IMR-90 (cell line): ENCODE results near the gene MYO1D. TPM values are rescaled to one million over a fixed set of nuclear protein-coding genes. Genes with fewer than 3 reads are reported as not detected.

ENCODE experiments used
- ATAC-seq: fragments of 200-7000 bp; cut with Tn5 transposase; 2 replicates; pipeline ENCODE4 v1.9.1; 2020; ENCODE audit warnings: low read depth, mild to moderate bottlenecking, moderate library complexity
- BruUV-seq: library from RNA; stranded (reverse); fragments of 400-500 nt; replicated peaks from 2 replicates; lab custom pipeline; 2021; lab: Mats Ljungman, UMichigan
- CTCF ChIA-PET: fragments of 300-600 bp; formaldehyde crosslinking; extraction: SDS; loops from one replicate; lab custom pipeline; 2021; ENCODE audit warnings: antibody characterized with exemption; lab: Yijun Ruan, JAX
- POLR2A ChIA-PET: fragments of 300-600 bp; sonication (Branson Sonifier 250); formaldehyde crosslinking; loops from one replicate; lab custom pipeline; 2022; ENCODE audit warnings: antibody characterized with exemption; ENCODE audit not compliant: unreplicated experiment; lab: Charles Lee
- DNase-seq: peaks from one replicate; pipeline ENCODE4 v3.0.0; 2013
- H2AFZ ChIP-seq: replicated peaks from 2 replicates; pipeline ENCODE3; 2013; ENCODE audit warnings: low read length, mild to moderate bottlenecking; ENCODE audit not compliant: poor library complexity
- H2AK5ac ChIP-seq: 2 replicates; pipeline ENCODE4 v1.6.1; 2013; ENCODE audit warnings: low read depth, low read length, inconsistent platforms
- H2AK9ac ChIP-seq: replicated peaks from 2 replicates; pipeline ENCODE3; 2013; ENCODE audit warnings: mild to moderate bottlenecking, low read depth, low read length, moderate library complexity; ENCODE audit not compliant: poor library complexity
- H2BK120ac ChIP-seq: 2 replicates; pipeline ENCODE4 v1.6.1; 2013; ENCODE audit warnings: low read depth, low read length, inconsistent platforms
- H2BK15ac ChIP-seq: 3 replicates; pipeline ENCODE4 v1.6.1; 2013; ENCODE audit warnings: low read depth, low read length, inconsistent platforms
- H2BK20ac ChIP-seq: 2 replicates; pipeline ENCODE4 v1.6.1; 2013; ENCODE audit warnings: low read depth, mild to moderate bottlenecking, inconsistent platforms, low read length, moderate library complexity
- H2BK5ac ChIP-seq: 2 replicates; pipeline ENCODE4 v1.6.1; 2013; ENCODE audit warnings: mild to moderate bottlenecking, low read depth, low read length, inconsistent platforms; ENCODE audit not compliant: poor library complexity, severe bottlenecking
- H3K14ac ChIP-seq: replicated peaks from 2 replicates; pipeline ENCODE4 v1.6.1; 2013; ENCODE audit warnings: low read depth, low read length, inconsistent platforms
- H3K18ac ChIP-seq: 2 replicates; pipeline ENCODE4 v1.6.1; 2013; ENCODE audit warnings: low read depth, low read length, control low read depth
- H3K23ac ChIP-seq: 2 replicates; pipeline ENCODE4 v1.6.1; 2013; ENCODE audit warnings: low read depth, low read length, inconsistent platforms
- H3K27ac ChIP-seq: 2 replicates; pipeline ENCODE4 v1.5.1; 2013; ENCODE audit warnings: mild to moderate bottlenecking, control low read depth, low read length; ENCODE audit not compliant: insufficient read depth
- H3K27me3 ChIP-seq: 2 replicates; pipeline ENCODE4 v1.6.1; 2013; ENCODE audit warnings: low read length; ENCODE audit not compliant: control insufficient read depth, insufficient read depth
- H3K36me3 ChIP-seq: 2 replicates; pipeline ENCODE4 v1.6.1; 2013; ENCODE audit warnings: low read length, mixed read lengths; ENCODE audit not compliant: control insufficient read depth, insufficient read depth
- H3K4ac ChIP-seq: 2 replicates; pipeline ENCODE4 v1.6.1; 2013; ENCODE audit warnings: low read depth, low read length, inconsistent platforms
- H3K4me1 ChIP-seq: 2 replicates; pipeline ENCODE4 v1.6.1; 2013; ENCODE audit warnings: low read length, mixed read lengths; ENCODE audit not compliant: control insufficient read depth, insufficient read depth
- H3K4me2 ChIP-seq: 2 replicates; pipeline ENCODE4 v1.6.1; 2013; ENCODE audit warnings: low read depth, mild to moderate bottlenecking, control low read depth, low read length, moderate library complexity
- H3K4me3 ChIP-seq: 2 replicates; pipeline ENCODE4 v1.5.1; 2013; ENCODE audit warnings: low read depth, mild to moderate bottlenecking, control low read depth, low read length, moderate library complexity; ENCODE audit not compliant: insufficient read depth
- H3K56ac ChIP-seq: 2 replicates; pipeline ENCODE4 v1.6.1; 2013; ENCODE audit warnings: low read length, inconsistent platforms; ENCODE audit not compliant: insufficient read depth; ENCODE audit errors: extremely low read depth
- H3K79me1 ChIP-seq, 2 experiments: 2 replicates each; pipeline ENCODE4 v1.6.1; 2013; ENCODE audit warnings: low read length in 2 of 2, inconsistent platforms in 1 of 2, low read depth in 1 of 2
- H3K9ac ChIP-seq: 2 replicates; pipeline ENCODE4 v1.6.1; 2013; ENCODE audit warnings: low read depth, low read length, control low read depth
- H3K9me1 ChIP-seq: 2 replicates; pipeline ENCODE4 v1.6.1; 2013; ENCODE audit warnings: low read length, inconsistent platforms; ENCODE audit not compliant: insufficient read depth
- H3K9me3 ChIP-seq: 2 replicates; pipeline ENCODE4 v1.6.1; 2013; ENCODE audit warnings: low read length; ENCODE audit not compliant: control insufficient read depth, insufficient read depth
- H4K20me1 ChIP-seq: 2 replicates; pipeline ENCODE4 v1.6.1; 2013; ENCODE audit warnings: low read length, inconsistent platforms; ENCODE audit not compliant: insufficient read depth
- H4K5ac ChIP-seq: 2 replicates; pipeline ENCODE4 v1.6.1; 2013; ENCODE audit warnings: mild to moderate bottlenecking, low read depth, low read length, control low read depth
- H4K8ac ChIP-seq, 2 experiments: 2 replicates each; pipeline ENCODE4 v1.6.1; 2013; ENCODE audit warnings: low read depth in 2 of 2, low read length in 2 of 2, control low read depth in 1 of 2, inconsistent platforms in 1 of 2
- H4K91ac ChIP-seq: 2 replicates; pipeline ENCODE4 v1.6.1; 2013; ENCODE audit warnings: low read depth, low read length, inconsistent platforms; ENCODE audit not compliant: insufficient read depth
- BHLHE40 ChIP-seq: fragments of 150-350 bp; IDR thresholded peaks from 2 replicates; pipeline ENCODE4 v1.6.1; 2016; ENCODE audit warnings: mild to moderate bottlenecking, low read depth, low read length
- CEBPB ChIP-seq: IDR thresholded peaks from 2 replicates; pipeline ENCODE4 v1.6.1; 2012; ENCODE audit warnings: low read depth, low read length, improper control_type of control experiment
- CHD1 ChIP-seq: IDR thresholded peaks from 2 replicates; pipeline ENCODE4 v1.6.1; 2012; ENCODE audit warnings: low read depth, low read length, improper control_type of control experiment
- FOS ChIP-seq: fragments of 150-350 bp; IDR thresholded peaks from 2 replicates; pipeline ENCODE4 v1.6.1; 2016; ENCODE audit warnings: low read depth, low read length
- MAFK ChIP-seq: IDR thresholded peaks from 2 replicates; pipeline ENCODE4 v1.6.1; 2012; ENCODE audit warnings: low read depth, low read length, improper control_type of control experiment
- MAZ ChIP-seq: IDR thresholded peaks from 2 replicates; pipeline ENCODE4 v1.6.1; 2012; ENCODE audit warnings: low read depth, mild to moderate bottlenecking, low read length, improper control_type of control experiment, moderate library complexity, borderline replicate concordance
- MXI1 ChIP-seq: IDR thresholded peaks from 2 replicates; pipeline ENCODE4 v1.6.1; 2012; ENCODE audit warnings: low read depth, mild to moderate bottlenecking, low read length, moderate library complexity, borderline replicate concordance
- NFE2L2 ChIP-seq: fragments of 150-350 bp; IDR thresholded peaks from 2 replicates; pipeline ENCODE4 v1.6.1; 2016; ENCODE audit warnings: low read depth, mild to moderate bottlenecking, low read length
- POLR2A ChIP-seq: IDR thresholded peaks from 2 replicates; pipeline ENCODE4 v1.6.1; 2012; ENCODE audit warnings: mild to moderate bottlenecking, low read depth, low read length
- RAD21 ChIP-seq: IDR thresholded peaks from 2 replicates; pipeline ENCODE4 v1.6.1; 2012; ENCODE audit warnings: low read length, improper control_type of control experiment
- RCOR1 ChIP-seq: IDR thresholded peaks from 2 replicates; pipeline ENCODE4 v1.6.1; 2012; ENCODE audit warnings: mild to moderate bottlenecking, low read length, improper control_type of control experiment; ENCODE audit not compliant: insufficient replicate concordance
- RFX5 ChIP-seq: IDR thresholded peaks from 2 replicates; pipeline ENCODE4 v1.8.0; 2012; ENCODE audit warnings: low read depth, mild to moderate bottlenecking, low read length, moderate library complexity
- SMC3 ChIP-seq: fragments of 150-350 bp; IDR thresholded peaks from 2 replicates; pipeline ENCODE4 v1.6.1; 2016; ENCODE audit warnings: low read depth, mild to moderate bottlenecking, antibody characterized with exemption, low read length, moderate library complexity
- WGBS, 2 experiments: methylation state at CpG; one replicate each; pipeline versions ENCODE4 v1.1.5 to v1.1.7; 2013; ENCODE audit warnings: missing lambda C conversion rate in 2 of 2; ENCODE audit not compliant: insufficient read length in 1 of 2; ENCODE audit errors: extremely low coverage in 2 of 2; 5-methylcytosine and 5-hydroxymethylcytosine counted together
- dilution Hi-C: fragments of 300-500 bp; cut with HindIII; formaldehyde crosslinking; loops from one replicate; pipeline ENCODE4 v1.14.3; 2018; ENCODE audit warnings: low sequenced_read_pairs; ENCODE audit not compliant: unreplicated experiment
- in situ Hi-C: fragments of 300-500 bp; cut with MboI; formaldehyde crosslinking; loops from 3 replicates; pipeline ENCODE4 v1.14.3; 2019; ENCODE audit warnings: low sequenced_read_pairs, inconsistent platforms, mixed read lengths
- intact Hi-C: fragments of 100-400 bp; cut with micrococcal nuclease; formaldehyde crosslinking; loops from 2 replicates; pipeline ENCODE4 v1.10.0; 2022
- polyA plus RNA-seq, 3 experiments: library from polyadenylated mRNA; depleted of rRNA; stranded (reverse); fragments of >200 nt; gene quantifications; 2 replicates each; pipeline ENCODE4 v1.2.3, GENCODE V29; 2012; ENCODE audit warnings: low replicate concordance in 1 of 3
- total RNA-seq: library from RNA; depleted of rRNA; stranded (reverse); fragments of >200 nt; gene quantifications from 2 replicates; pipeline ENCODE4 v1.2.3, GENCODE V29; 2012
- TF ChIP-seq, protein P1 (sequence below): fragments of 150-350 bp; IDR thresholded peaks from 2 replicates; pipeline ENCODE4 v1.6.1; 2016; ENCODE audit warnings: low read depth, mild to moderate bottlenecking, low read length, moderate library complexity, borderline replicate concordance
- TF ChIP-seq, protein P2 (sequence below): fragments of 150-350 bp; IDR thresholded peaks from 2 replicates; pipeline ENCODE4 v1.6.1; 2017; ENCODE audit warnings: mild to moderate bottlenecking, antibody characterized with exemption, low read length, low read depth
- TF ChIP-seq, protein P3 (sequence below): conservative IDR thresholded peaks from 2 replicates; pipeline ENCODE4 v1.5.1; 2012; ENCODE audit warnings: mild to moderate bottlenecking, low read depth, low read length, improper control_type of control experiment

Gene MYO1D
- total and polyA plus RNA-seq, 2 of the 4 experiments (the other 2 are of a cell fraction): 0.63 to 0.90 TPM

DNA sequence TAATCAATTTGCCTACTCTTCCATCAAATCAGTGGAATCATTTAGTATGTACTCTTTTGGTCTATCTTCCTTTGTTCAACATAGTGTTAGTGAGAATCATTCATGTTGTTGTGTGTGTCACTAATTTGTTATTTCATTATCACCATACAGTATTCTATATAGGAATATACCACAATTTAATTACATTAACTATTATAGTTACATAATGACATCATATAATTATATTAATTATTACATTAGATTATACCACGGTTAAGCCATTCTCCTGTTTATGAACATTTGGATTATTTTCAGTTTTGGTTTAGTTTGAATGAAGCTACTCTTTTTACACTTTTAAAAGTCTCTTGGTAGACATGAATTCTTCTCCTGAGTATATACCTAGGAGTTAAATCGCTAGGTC is 40.4 kb downstream of the MYO1D start:
- Histone ChIP-seq H2BK5ac (no peak overlapping the region), H3K4me2 (no peak overlapping the region), H3K56ac (no peak overlapping the region), H3K4ac (no peak overlapping the region), H3K27ac (no peak overlapping the region), H2BK15ac (no peak overlapping the region), H4K20me1 (no peaks in the 10 kb centered on the region), H3K27me3 (no peaks in the 10 kb centered on the region), H4K5ac (no peak overlapping the region), H3K14ac (no peak overlapping the region), H4K8ac (no peak overlapping the region), H2AFZ (no peak overlapping the region), H3K4me1 (no peaks in the 10 kb centered on the region), H3K4me3 (no peak overlapping the region), H2AK9ac (no peak overlapping the region), H3K9me3 (no peaks in the 10 kb centered on the region), H3K36me3 (no peaks in the 10 kb centered on the region), H3K79me1 (no peaks in the 10 kb centered on the region), H3K9ac (no peak overlapping the region), H2AK5ac (no peak overlapping the region), H2BK120ac (no peak overlapping the region), H2BK20ac (no peak overlapping the region), H3K18ac (no peak overlapping the region), H3K9me1 (no peaks in the 10 kb centered on the region), H3K23ac (no peak overlapping the region), H4K91ac (no peak overlapping the region)
- POLR2A ChIA-PET: no interaction called here
- dilution Hi-C loops (no loop called here), intact Hi-C loops (no loop called here), in situ Hi-C loops (no loop called here)
- TF ChIP-seq MAFK (no peak), RFX5 (no peak), BHLHE40 (no peak), CHD1 (no peak), NFE2L2 (no peak), POLR2A (no peak), CEBPB (no peak), SMC3 (no peak), RAD21 (no peak), MXI1 (no peak), MAZ (no peak), RCOR1 (no peak), FOS (no peak)
- TF ChIP-seq, protein P1, sequence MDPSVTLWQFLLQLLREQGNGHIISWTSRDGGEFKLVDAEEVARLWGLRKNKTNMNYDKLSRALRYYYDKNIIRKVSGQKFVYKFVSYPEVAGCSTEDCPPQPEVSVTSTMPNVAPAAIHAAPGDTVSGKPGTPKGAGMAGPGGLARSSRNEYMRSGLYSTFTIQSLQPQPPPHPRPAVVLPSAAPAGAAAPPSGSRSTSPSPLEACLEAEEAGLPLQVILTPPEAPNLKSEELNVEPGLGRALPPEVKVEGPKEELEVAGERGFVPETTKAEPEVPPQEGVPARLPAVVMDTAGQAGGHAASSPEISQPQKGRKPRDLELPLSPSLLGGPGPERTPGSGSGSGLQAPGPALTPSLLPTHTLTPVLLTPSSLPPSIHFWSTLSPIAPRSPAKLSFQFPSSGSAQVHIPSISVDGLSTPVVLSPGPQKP: no peak
- TF ChIP-seq, protein P2, sequence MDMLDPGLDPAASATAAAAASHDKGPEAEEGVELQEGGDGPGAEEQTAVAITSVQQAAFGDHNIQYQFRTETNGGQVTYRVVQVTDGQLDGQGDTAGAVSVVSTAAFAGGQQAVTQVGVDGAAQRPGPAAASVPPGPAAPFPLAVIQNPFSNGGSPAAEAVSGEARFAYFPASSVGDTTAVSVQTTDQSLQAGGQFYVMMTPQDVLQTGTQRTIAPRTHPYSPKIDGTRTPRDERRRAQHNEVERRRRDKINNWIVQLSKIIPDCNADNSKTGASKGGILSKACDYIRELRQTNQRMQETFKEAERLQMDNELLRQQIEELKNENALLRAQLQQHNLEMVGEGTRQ: no peak
- TF ChIP-seq, protein P3, sequence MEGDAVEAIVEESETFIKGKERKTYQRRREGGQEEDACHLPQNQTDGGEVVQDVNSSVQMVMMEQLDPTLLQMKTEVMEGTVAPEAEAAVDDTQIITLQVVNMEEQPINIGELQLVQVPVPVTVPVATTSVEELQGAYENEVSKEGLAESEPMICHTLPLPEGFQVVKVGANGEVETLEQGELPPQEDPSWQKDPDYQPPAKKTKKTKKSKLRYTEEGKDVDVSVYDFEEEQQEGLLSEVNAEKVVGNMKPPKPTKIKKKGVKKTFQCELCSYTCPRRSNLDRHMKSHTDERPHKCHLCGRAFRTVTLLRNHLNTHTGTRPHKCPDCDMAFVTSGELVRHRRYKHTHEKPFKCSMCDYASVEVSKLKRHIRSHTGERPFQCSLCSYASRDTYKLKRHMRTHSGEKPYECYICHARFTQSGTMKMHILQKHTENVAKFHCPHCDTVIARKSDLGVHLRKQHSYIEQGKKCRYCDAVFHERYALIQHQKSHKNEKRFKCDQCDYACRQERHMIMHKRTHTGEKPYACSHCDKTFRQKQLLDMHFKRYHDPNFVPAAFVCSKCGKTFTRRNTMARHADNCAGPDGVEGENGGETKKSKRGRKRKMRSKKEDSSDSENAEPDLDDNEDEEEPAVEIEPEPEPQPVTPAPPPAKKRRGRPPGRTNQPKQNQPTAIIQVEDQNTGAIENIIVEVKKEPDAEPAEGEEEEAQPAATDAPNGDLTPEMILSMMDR: no peak
- ATAC-seq (no peak), DNase-seq (no peak)
- CTCF ChIA-PET: interaction anchor here (1.3 kb wide), 1 partner anchor 31 kb away, joined by 3 read pairs; no protein-coding TSS in a partner anchor
- BruUV-seq: no TSS peak
- no CpG with 5 or more reads among the region's 2 CpGs for WGBS, 2 experiments
